Gastrocnemius medialis (tissue), 4 donors: ENCODE results near the gene SLC35G2.

ENCODE experiments used
- CTCF ChIP-seq, 5 experiments: fragments of 450-650 bp in 3 of 5; fragments of 200-600 bp in 2 of 5; sonication (generic) in 2 of 5; IDR thresholded peaks in 4 of 5; conservative IDR thresholded peaks in 1 of 5; 1 replicate in 4 of 5; 2 replicates in 1 of 5; pipeline ENCODE4 v1.5.1; 2016 to 2019; ENCODE audit warnings: antibody characterized with exemption in 5 of 5, mild to moderate bottlenecking in 3 of 5, moderate library complexity in 3 of 5
- POLR2A ChIP-seq, 2 donors: fragments of 450-650 bp; IDR thresholded peaks; one replicate each; pipeline ENCODE4 v1.6.1; 2017; ENCODE audit warnings: antibody characterized with exemption in 2 of 2, mild to moderate bottlenecking in 2 of 2, moderate library complexity in 2 of 2

DNA sequence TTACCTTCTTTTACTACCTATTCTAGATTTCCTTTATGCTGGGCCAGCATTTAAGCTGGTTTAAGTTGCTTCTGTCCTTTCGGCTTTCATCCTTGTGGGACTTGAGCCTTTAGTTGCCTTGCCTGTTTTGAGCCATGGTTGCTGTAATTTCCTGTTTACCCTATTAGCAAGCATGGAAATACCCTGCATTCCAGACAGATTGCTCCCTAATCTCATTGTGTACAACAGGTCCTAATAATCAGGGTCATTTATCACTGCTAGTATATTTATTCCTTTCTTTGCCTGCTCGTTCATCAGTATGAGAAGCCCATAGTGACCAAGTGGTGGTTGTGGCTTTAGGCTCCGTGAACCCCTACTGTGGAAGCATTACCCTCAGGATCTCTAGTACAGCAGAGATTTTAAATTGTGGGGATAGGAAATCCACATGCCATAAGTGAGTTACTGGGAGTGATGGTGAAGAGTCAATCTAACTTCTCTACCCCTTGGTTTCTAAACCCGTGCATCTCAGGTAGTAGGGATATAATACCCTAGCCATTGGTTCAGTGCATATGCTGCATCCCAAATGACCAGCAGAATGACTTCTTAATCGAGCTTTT is 75.0 kb downstream of the SLC35G2 start:
- TF ChIP-seq CTCF (IDR thresholded peaks at IDR 0.05 in 4 of 5, conservative IDR thresholded peaks at IDR 0.05 in 1 of 5), result no peak
- no peak for TF ChIP-seq POLR2A (IDR thresholded peaks at IDR 0.05)
